HepG2 (cell line): Measurements from ENCODE around the gene ZBED3. TPM values are rescaled to one million over a fixed set of nuclear protein-coding genes. Genes with fewer than 3 reads are reported as not detected.

Source experiments
- ATAC-seq: fragments of 200-7000 bp; cut with Tn5 transposase; 3 replicates; pipeline ENCODE4 v1.9.1; 2020; ENCODE audit warnings: mild to moderate bottlenecking, moderate library complexity
- BruUV-seq: library from RNA; stranded (reverse); fragments of 400-500 nt; replicated peaks from 2 replicates; lab custom pipeline; 2021; lab: Mats Ljungman, UMichigan
- CTCF ChIA-PET: fragments of 300-600 bp; formaldehyde crosslinking; extraction: SDS; loops from one replicate; lab custom pipeline; 2021; ENCODE audit warnings: low total read pairs, inconsistent platforms, low intra/inter-chr PET ratio; lab: Yijun Ruan, JAX
- POLR2A ChIA-PET: fragments of 350-600 bp; sonication (Branson Sonifier 250); formaldehyde crosslinking; loops from one replicate; lab custom pipeline; 2020; ENCODE audit warnings: antibody characterized with exemption, inconsistent platforms; lab: Yijun Ruan, JAX
- DNase-seq: peaks from one replicate; pipeline ENCODE4 v3.0.0-alpha.2; 2015; ENCODE audit warnings: low spot score
- FAIRE-seq: peaks from 3 replicates; lab custom pipeline; 2011; peaks lifted over from hg19 to GRCh38; lab: Jason Lieb, UNC
- H2AFZ ChIP-seq: one replicate; pipeline ENCODE4 v1.6.1; 2011; ENCODE audit warnings: low read length, inconsistent platforms
- H3K27ac ChIP-seq: fragments of 300-600 bp; 3 replicates; pipeline ENCODE4 v1.8.0; 2011; ENCODE audit warnings: mixed run types, mild to moderate bottlenecking, mixed read lengths, low read length, inconsistent platforms; ENCODE audit not compliant: insufficient read depth; ENCODE audit errors: extremely low read length
- H3K27me3 ChIP-seq, 2 experiments: fragments of 200-600 bp in 1 of 2; 2 replicates in 1 of 2; 3 replicates in 1 of 2; pipeline versions ENCODE4 v1.6.0 to v1.8.0; 2011; ENCODE audit warnings: low read length in 2 of 2, mild to moderate bottlenecking in 2 of 2, moderate library complexity in 2 of 2, inconsistent platforms in 1 of 2; ENCODE audit not compliant: insufficient read depth in 2 of 2, control insufficient read depth in 1 of 2
- H3K36me3 ChIP-seq, 2 experiments: fragments of 200-600 bp in 1 of 2; replicated peaks in 1 of 2; 2 replicates in 1 of 2; 3 replicates in 1 of 2; pipeline versions ENCODE4 v1.5.1 to v1.8.0; 2011; ENCODE audit warnings: low read length in 2 of 2, inconsistent platforms in 1 of 2; ENCODE audit not compliant: insufficient read depth in 2 of 2, control insufficient read depth in 1 of 2
- H3K4me1 ChIP-seq: 2 replicates; pipeline ENCODE4 v1.5.1; 2012; ENCODE audit warnings: low read length, inconsistent platforms; ENCODE audit not compliant: insufficient read depth
- H3K4me2 ChIP-seq: 2 replicates; pipeline ENCODE4 v1.6.0; 2011; ENCODE audit warnings: low read depth, low read length, inconsistent platforms
- H3K4me3 ChIP-seq, 3 experiments: fragments of 200-600 bp in 1 of 3; sonication (generic), shearing (Covaris generic) in 1 of 3; replicated peaks in 1 of 3; 2 replicates each; pipeline ENCODE4 v1.5.1; 2011 to 2016; ENCODE audit warnings: low read length in 3 of 3, inconsistent platforms in 2 of 3, low read depth in 2 of 3, mild to moderate bottlenecking in 2 of 3, control low read depth in 1 of 3, mixed read lengths in 1 of 3; ENCODE audit not compliant: insufficient read depth in 1 of 3
- H3K79me2 ChIP-seq: one replicate; pipeline ENCODE4 v1.6.1; 2011; ENCODE audit warnings: low read length, inconsistent platforms; ENCODE audit not compliant: insufficient read depth
- H3K9ac ChIP-seq: 2 replicates; pipeline ENCODE4 v1.6.0; 2011; ENCODE audit warnings: mild to moderate bottlenecking, low read depth, low read length, inconsistent platforms; ENCODE audit not compliant: insufficient read depth
- H3K9me3 ChIP-seq: 2 replicates; pipeline ENCODE4 v1.5.1; 2012; ENCODE audit warnings: mild to moderate bottlenecking, low read length
- H4K20me1 ChIP-seq: 2 replicates; pipeline ENCODE4 v1.6.0; 2011; ENCODE audit warnings: inconsistent platforms, mild to moderate bottlenecking, low read length, moderate library complexity; ENCODE audit not compliant: insufficient read depth
- BCL6 ChIP-seq: IDR thresholded peaks from 2 replicates; pipeline ENCODE4 v1.6.1; 2016; ENCODE audit warnings: missing genetic modification reagents, missing compliant biosample characterization
- CEBPG ChIP-seq: IDR thresholded peaks from 2 replicates; pipeline ENCODE4 v1.6.1; 2016
- FOXA3 ChIP-seq: IDR thresholded peaks from 2 replicates; pipeline ENCODE4 v1.6.1; 2016; ENCODE audit warnings: missing genetic modification reagents, missing compliant biosample characterization
- IRX3 ChIP-seq: sonication (generic); formaldehyde crosslinking; IDR thresholded peaks from 2 replicates; pipeline ENCODE4 v1.8.1; 2023; ENCODE audit warnings: mild to moderate bottlenecking, low read depth, missing genetic modification reagents, borderline replicate concordance
- LCORL ChIP-seq, 2 experiments: fragments of 450-650 bp in 1 of 2; sonication (generic) in 1 of 2; formaldehyde crosslinking in 1 of 2; IDR thresholded peaks; 2 replicates each; pipeline versions ENCODE4 v1.5.0 to v1.6.1; 2017 to 2020; ENCODE audit warnings: antibody characterized with exemption in 1 of 2, missing genetic modification reagents in 1 of 2
- NFYC ChIP-seq: IDR thresholded peaks from 2 replicates; pipeline ENCODE4 v1.6.1; 2016; ENCODE audit warnings: missing genetic modification reagents, missing compliant biosample characterization
- PAWR ChIP-seq: sonication (generic); formaldehyde crosslinking; IDR thresholded peaks from 2 replicates; pipeline ENCODE4 v1.4.0; 2020; ENCODE audit warnings: missing genetic modification reagents, mild to moderate bottlenecking, borderline replicate concordance
- SMAD9 ChIP-seq: sonication (generic); formaldehyde crosslinking; IDR thresholded peaks from 2 replicates; pipeline ENCODE4 v1.5.1; 2020; ENCODE audit warnings: mild to moderate bottlenecking, missing genetic modification reagents
- TBX2 ChIP-seq: sonication (generic); formaldehyde crosslinking; IDR thresholded peaks from 2 replicates; pipeline ENCODE4 v1.5.0; 2020; ENCODE audit warnings: missing genetic modification reagents, mild to moderate bottlenecking, borderline replicate concordance
- TEAD3 ChIP-seq: optimal IDR thresholded peaks from 2 replicates; pipeline ENCODE3; 2016; ENCODE audit warnings: borderline replicate concordance
- ZIK1 ChIP-seq: sonication (generic); formaldehyde crosslinking; IDR thresholded peaks from 2 replicates; pipeline ENCODE4 v1.5.0; 2020; ENCODE audit warnings: mild to moderate bottlenecking, low read depth, missing genetic modification reagents, borderline replicate concordance
- ZNF746 ChIP-seq: sonication (generic); formaldehyde crosslinking; IDR thresholded peaks from 2 replicates; pipeline ENCODE4 v1.8.0; 2022; ENCODE audit warnings: mild to moderate bottlenecking, missing genetic modification reagents
- WGBS: methylation state at CpG from one replicate; pipeline ENCODE4 v1.1.6; 2017; ENCODE audit warnings: low lambda C conversion rate; 5-methylcytosine and 5-hydroxymethylcytosine counted together
- in situ Hi-C: cut with HindIII; loops from 2 replicates; pipeline ENCODE4 v1.10.0; 2017; ENCODE audit warnings: low pct_unique_long_range_greater_than_20kb; ENCODE audit not compliant: extremely low pct_ligation_motif_present
- intact Hi-C: fragments of 100-400 bp; cut with micrococcal nuclease; formaldehyde crosslinking; loops from one replicate; pipeline ENCODE4 v1.10.0; 2022; ENCODE audit not compliant: unreplicated experiment
- polyA plus RNA-seq, 8 experiments: library from polyadenylated mRNA; depleted of rRNA in 3 of 8; stranded (reverse) in 7 of 8; unstranded in 1 of 8; fragments of >200 nt; fragmentation: Illumina TruSeq in 4 of 8; extraction: Trizol in 4 of 8; gene quantifications; 2 replicates each; pipeline versions ENCODE4 v1.2.1 to v1.2.3, GENCODE V29; 2011 to 2016; ENCODE audit warnings: low read depth in 4 of 8, missing spikeins in 1 of 8, mixed read lengths in 1 of 8; ENCODE audit not compliant: insufficient read depth in 1 of 8
- total RNA-seq, 5 experiments: library from RNA; depleted of rRNA; stranded (reverse); fragments of >200 nt; fragmentation: Illumina TruSeq; extraction: Trizol; gene quantifications; 2 replicates each; pipeline ENCODE4 v1.2.3, GENCODE V29; 2016; ENCODE audit warnings: low read depth in 1 of 5
- TF ChIP-seq, protein P1 (sequence below): sonication (generic); formaldehyde crosslinking; IDR thresholded peaks from 2 replicates; pipeline ENCODE4 v1.4.0; 2020; ENCODE audit warnings: missing genetic modification reagents
- TF ChIP-seq, protein P2 (sequence below): sonication (generic); formaldehyde crosslinking; IDR thresholded peaks from 2 replicates; pipeline ENCODE4 v1.4.0; 2020; ENCODE audit warnings: mild to moderate bottlenecking, missing genetic modification reagents
- TF ChIP-seq, protein P3 (sequence below): sonication (generic); formaldehyde crosslinking; IDR thresholded peaks from 2 replicates; pipeline ENCODE4 v1.8.0; 2022; ENCODE audit warnings: low read depth, missing genetic modification reagents

ZBED3 gene
- total and polyA plus RNA-seq, 2 of the 13 experiments (the other 11 are each of a cell fraction or from before 2014, with no cell fraction given), result 2.3 to 8.1 TPM

DNA sequence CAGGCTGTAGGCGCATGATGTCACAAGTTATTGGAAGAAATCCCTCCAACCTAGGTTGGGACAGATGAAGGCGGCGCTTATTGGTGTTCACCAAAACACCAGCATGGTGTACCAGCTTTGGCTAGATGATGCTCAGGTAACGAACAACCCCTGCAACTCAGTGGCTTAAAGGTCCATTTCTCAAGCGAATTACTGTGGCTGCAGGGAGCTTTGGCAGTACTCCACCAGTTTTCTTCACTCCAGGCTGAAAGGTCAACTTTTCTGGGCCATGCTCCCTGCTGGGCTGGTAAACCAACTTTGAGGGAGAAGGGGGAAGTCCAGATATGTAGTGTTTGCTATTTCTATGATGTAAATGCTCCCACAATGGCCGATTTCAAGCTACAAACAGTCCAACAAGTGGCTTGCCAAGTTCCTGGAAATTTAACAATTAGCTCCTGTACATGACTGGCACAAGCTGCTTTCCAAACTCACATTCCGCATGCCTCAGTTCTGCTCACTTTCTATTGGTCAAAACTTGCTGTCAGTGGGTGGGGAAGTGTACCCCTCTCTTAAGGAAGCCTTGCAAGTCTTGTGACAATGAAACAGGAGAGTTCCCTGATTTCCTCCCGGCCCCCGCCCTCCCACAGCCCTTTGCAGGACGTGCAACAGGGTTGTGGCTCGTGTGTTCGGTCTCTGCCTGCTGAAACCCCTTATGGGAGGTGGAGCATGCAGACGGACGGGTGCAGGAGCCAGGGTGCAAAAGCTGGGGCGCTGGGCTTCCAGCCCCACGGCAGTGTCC is 588 bp upstream of the ZBED3 start:
- DNase-seq (peak; percentile 56), FAIRE-seq (peak; percentile 49), ATAC-seq (peak; percentile 73)
- no peaks in the 10 kb centered on the region; a peak in 1 of 5 replicates for H3K27me3 ChIP-seq
- 7% methylated on average over 7 of the region's 16 CpGs for WGBS
- no TSS peak for BruUV-seq
- H3K9me3 ChIP-seq, result no peaks in the 10 kb centered on the region
- peaks cover 29% of the 10 kb centered on the region for H3K4me1 ChIP-seq
- peak overlapping the region; percentile 76 to 86 (median 82) for H3K4me3 ChIP-seq
- no peaks in the 10 kb centered on the region for H4K20me1 ChIP-seq
- peak overlapping the region; percentile 91 for H3K27ac ChIP-seq
- intact Hi-C loops, result no loop called here
- peak overlapping the region; percentile 89 for H3K4me2 ChIP-seq
- H2AFZ ChIP-seq, result peak overlapping the region; percentile 91
- peaks cover 15% of the 10 kb centered on the region for H3K79me2 ChIP-seq
- ChIA-PET CTCF (no interaction called here), POLR2A (interaction anchor here (0.6 to 2.8 kb wide), 5 partner anchors 10 to 58 kb away, joined by 3 to 19 read pairs (median 5); partner anchors contain the start of gene AGGF1)
- H3K9ac ChIP-seq, result peak overlapping the region; percentile 86
- H3K36me3 ChIP-seq, result peaks cover 3 to 4% of the 10 kb centered on the region in 2 experiments; a peak in 3 of 5 replicates
- in situ Hi-C loops, result no loop called here
- no peak for TF ChIP-seq NFYC (CRISPR knock-in tag)
- TF ChIP-seq CEBPG (CRISPR knock-in tag), result no peak
- no peak for TF ChIP-seq ZNF746 (CRISPR knock-in tag)
- no peak for TF ChIP-seq PAWR
- no peak for TF ChIP-seq LCORL (IDR thresholded peaks at IDR 0.05)
- 0 out of 2 replicates have a peak, but pooled peaks have one; percentile 12 for TF ChIP-seq LCORL (CRISPR knock-in tag; IDR thresholded peaks at IDR 0.05)
- no peak for TF ChIP-seq ZIK1
- peak; percentile 15 for TF ChIP-seq TEAD3 (CRISPR knock-in tag)
- TF ChIP-seq, protein P1, sequence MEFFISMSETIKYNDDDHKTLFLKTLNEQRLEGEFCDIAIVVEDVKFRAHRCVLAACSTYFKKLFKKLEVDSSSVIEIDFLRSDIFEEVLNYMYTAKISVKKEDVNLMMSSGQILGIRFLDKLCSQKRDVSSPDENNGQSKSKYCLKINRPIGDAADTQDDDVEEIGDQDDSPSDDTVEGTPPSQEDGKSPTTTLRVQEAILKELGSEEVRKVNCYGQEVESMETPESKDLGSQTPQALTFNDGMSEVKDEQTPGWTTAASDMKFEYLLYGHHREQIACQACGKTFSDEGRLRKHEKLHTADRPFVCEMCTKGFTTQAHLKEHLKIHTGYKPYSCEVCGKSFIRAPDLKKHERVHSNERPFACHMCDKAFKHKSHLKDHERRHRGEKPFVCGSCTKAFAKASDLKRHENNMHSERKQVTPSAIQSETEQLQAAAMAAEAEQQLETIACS, result no peak
- TF ChIP-seq, protein P2, sequence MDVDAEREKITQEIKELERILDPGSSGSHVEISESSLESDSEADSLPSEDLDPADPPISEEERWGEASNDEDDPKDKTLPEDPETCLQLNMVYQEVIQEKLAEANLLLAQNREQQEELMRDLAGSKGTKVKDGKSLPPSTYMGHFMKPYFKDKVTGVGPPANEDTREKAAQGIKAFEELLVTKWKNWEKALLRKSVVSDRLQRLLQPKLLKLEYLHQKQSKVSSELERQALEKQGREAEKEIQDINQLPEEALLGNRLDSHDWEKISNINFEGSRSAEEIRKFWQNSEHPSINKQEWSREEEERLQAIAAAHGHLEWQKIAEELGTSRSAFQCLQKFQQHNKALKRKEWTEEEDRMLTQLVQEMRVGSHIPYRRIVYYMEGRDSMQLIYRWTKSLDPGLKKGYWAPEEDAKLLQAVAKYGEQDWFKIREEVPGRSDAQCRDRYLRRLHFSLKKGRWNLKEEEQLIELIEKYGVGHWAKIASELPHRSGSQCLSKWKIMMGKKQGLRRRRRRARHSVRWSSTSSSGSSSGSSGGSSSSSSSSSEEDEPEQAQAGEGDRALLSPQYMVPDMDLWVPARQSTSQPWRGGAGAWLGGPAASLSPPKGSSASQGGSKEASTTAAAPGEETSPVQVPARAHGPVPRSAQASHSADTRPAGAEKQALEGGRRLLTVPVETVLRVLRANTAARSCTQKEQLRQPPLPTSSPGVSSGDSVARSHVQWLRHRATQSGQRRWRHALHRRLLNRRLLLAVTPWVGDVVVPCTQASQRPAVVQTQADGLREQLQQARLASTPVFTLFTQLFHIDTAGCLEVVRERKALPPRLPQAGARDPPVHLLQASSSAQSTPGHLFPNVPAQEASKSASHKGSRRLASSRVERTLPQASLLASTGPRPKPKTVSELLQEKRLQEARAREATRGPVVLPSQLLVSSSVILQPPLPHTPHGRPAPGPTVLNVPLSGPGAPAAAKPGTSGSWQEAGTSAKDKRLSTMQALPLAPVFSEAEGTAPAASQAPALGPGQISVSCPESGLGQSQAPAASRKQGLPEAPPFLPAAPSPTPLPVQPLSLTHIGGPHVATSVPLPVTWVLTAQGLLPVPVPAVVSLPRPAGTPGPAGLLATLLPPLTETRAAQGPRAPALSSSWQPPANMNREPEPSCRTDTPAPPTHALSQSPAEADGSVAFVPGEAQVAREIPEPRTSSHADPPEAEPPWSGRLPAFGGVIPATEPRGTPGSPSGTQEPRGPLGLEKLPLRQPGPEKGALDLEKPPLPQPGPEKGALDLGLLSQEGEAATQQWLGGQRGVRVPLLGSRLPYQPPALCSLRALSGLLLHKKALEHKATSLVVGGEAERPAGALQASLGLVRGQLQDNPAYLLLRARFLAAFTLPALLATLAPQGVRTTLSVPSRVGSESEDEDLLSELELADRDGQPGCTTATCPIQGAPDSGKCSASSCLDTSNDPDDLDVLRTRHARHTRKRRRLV (CRISPR knock-in tag), result no peak
- 0 out of 2 replicates have a peak, but pooled peaks have one; percentile 3 for TF ChIP-seq TBX2 (CRISPR knock-in tag)
- no peak; the same call in 1 of the 2 replicates for TF ChIP-seq IRX3 (CRISPR knock-in tag)
- 0 out of 2 replicates have a peak, but pooled peaks have one; percentile 3 for TF ChIP-seq FOXA3
- TF ChIP-seq SMAD9 (CRISPR knock-in tag), result no peak
- TF ChIP-seq BCL6 (CRISPR knock-in tag), result peak; percentile 32; the same call in 1 of the 2 replicates
- TF ChIP-seq, protein P3, sequence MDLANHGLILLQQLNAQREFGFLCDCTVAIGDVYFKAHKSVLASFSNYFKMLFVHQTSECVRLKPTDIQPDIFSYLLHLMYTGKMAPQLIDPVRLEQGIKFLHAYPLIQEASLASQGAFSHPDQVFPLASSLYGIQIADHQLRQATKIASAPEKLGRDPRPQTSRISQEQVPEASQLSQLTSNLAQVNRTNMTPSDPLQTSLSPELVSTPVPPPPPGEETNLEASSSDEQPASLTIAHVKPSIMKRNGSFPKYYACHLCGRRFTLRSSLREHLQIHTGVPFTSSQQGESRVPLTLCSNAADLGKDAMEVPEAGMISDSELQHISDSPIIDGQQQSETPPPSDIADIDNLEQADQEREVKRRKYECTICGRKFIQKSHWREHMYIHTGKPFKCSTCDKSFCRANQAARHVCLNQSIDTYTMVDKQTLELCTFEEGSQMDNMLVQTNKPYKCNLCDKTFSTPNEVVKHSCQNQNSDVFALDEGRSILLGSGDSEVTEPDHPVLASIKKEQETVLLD, result no peak
